Peyer's patch (tissue), 4 donors: ENCODE data around the gene ARID3B.

ENCODE experiments used
- POLR2A ChIP-seq, 2 donors: fragments of 450-650 bp; IDR thresholded peaks; one replicate each; pipeline ENCODE4 v1.5.1; 2017; ENCODE audit warnings: antibody characterized with exemption in 2 of 2, mild to moderate bottlenecking in 2 of 2, moderate library complexity in 2 of 2
- TF ChIP-seq, protein P1 (sequence below), 6 experiments: fragments of 450-650 bp in 4 of 6; fragments of 200-600 bp in 2 of 6; sonication (generic) in 1 of 6; IDR thresholded peaks; one replicate each; pipeline ENCODE4 v1.5.1; 2017 to 2019; ENCODE audit warnings: antibody characterized with exemption in 6 of 6, mild to moderate bottlenecking in 3 of 6, moderate library complexity in 1 of 6

DNA sequence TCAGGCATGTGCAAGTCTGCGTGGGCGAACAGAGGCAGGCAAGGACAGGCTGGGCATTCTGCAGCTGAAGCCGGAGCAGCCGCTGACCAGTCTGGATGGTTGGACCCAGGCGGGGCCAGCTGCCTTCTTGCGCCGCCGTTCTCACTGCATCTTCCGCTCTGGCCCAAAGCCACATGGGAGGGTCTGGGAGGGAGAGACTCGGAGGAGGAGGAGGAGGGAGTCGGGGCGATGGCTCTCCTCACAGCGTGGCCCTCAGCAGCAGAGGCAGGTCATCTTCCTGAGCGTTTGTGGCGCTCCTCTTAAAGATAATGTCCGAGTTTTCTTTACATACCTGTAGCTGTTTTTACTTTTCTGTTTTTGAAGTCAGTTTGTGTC is 80.5 kb downstream of the ARID3B start:
- TF ChIP-seq, protein P1, sequence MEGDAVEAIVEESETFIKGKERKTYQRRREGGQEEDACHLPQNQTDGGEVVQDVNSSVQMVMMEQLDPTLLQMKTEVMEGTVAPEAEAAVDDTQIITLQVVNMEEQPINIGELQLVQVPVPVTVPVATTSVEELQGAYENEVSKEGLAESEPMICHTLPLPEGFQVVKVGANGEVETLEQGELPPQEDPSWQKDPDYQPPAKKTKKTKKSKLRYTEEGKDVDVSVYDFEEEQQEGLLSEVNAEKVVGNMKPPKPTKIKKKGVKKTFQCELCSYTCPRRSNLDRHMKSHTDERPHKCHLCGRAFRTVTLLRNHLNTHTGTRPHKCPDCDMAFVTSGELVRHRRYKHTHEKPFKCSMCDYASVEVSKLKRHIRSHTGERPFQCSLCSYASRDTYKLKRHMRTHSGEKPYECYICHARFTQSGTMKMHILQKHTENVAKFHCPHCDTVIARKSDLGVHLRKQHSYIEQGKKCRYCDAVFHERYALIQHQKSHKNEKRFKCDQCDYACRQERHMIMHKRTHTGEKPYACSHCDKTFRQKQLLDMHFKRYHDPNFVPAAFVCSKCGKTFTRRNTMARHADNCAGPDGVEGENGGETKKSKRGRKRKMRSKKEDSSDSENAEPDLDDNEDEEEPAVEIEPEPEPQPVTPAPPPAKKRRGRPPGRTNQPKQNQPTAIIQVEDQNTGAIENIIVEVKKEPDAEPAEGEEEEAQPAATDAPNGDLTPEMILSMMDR (IDR thresholded peaks at IDR 0.05) = no peak
- TF ChIP-seq POLR2A (IDR thresholded peaks at IDR 0.05) = no peak
